GM12865 (cell line): ENCODE data around the gene TBC1D3B.
"Not testable (repeated sequence)": the region's sequence is repeated elsewhere in the genome, so short reads cannot be mapped to it uniquely, and the experiment has no call there.

Experiments used
- DNase-seq: peaks from one replicate; pipeline ENCODE4 v3.0.0; 2010; ENCODE audit warnings: low read depth
- H3K4me3 ChIP-seq: 2 replicates; pipeline ENCODE4 v1.5.1; 2011; ENCODE audit warnings: mild to moderate bottlenecking, low read depth, low read length, control low read depth
- TF ChIP-seq, protein P1 (sequence below): IDR thresholded peaks from 2 replicates; pipeline ENCODE4 v1.5.1; 2011; ENCODE audit warnings: low read length, control low read depth, low read depth, inconsistent platforms; ENCODE audit not compliant: insufficient read depth; ENCODE audit errors: missing control alignments

TBC1D3B gene

DNA sequence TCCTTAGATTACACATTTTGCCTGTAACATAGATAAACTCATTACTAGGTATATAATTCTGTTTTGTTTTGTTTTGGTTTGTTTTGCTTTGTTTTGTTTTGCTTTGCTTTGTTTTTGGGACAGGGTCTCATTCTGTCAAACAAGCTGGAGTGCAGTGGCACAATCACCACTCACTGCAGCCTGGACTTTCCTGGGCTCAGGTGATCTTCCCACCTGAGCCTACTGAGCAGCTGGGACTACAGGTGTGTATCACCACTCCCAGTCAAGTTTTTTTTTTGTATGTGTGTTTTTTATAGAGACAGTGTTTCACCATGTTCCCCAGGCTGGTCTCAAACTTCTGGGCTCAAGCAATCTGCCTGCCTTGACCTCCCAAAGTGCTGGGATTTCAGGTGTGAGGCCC, 33.1 kb upstream of the TBC1D3B start:
- DNase-seq, result no peak
- no peak overlapping the region for H3K4me3 ChIP-seq
- TF ChIP-seq, protein P1, sequence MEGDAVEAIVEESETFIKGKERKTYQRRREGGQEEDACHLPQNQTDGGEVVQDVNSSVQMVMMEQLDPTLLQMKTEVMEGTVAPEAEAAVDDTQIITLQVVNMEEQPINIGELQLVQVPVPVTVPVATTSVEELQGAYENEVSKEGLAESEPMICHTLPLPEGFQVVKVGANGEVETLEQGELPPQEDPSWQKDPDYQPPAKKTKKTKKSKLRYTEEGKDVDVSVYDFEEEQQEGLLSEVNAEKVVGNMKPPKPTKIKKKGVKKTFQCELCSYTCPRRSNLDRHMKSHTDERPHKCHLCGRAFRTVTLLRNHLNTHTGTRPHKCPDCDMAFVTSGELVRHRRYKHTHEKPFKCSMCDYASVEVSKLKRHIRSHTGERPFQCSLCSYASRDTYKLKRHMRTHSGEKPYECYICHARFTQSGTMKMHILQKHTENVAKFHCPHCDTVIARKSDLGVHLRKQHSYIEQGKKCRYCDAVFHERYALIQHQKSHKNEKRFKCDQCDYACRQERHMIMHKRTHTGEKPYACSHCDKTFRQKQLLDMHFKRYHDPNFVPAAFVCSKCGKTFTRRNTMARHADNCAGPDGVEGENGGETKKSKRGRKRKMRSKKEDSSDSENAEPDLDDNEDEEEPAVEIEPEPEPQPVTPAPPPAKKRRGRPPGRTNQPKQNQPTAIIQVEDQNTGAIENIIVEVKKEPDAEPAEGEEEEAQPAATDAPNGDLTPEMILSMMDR, result no peak

DNA sequence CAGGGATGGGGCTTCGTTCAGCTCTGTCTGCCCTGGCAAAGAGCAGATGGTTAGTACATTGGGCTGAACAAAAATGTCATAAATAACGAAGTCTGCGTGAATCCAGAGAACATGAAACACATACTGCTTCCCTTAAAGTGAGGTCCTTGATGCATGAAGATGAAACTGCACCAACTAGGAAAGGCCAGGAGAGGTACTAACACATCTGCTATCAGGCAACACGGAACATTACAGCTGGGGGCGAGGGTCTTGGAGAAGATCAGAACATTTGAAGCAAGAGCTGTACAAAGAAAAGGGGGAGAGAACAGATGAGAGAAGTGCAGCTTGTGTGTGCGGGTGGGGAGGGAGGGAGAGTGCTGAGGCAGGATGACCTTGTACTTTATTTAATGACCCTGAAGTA, 30.9 kb upstream of the TBC1D3B start:
- not testable (repeated sequence) for DNase-seq, H3K4me3 ChIP-seq

DNA sequence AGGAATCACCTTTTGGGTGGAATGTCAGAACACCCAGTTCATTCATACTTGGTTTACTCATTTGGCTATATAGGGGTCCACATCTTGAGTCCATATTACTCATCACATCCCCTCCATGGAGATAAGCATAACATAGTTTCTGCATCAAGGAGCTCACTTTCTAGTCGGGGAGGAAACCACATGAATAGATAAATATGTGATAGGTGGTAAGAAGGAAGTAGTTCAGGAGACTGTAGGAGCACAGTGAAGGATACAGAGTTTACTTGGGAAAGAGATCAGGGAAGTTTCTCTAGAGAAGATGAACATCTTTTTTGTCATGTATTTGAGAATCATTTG, 30.0 kb upstream of the TBC1D3B start:
- H3K4me3 ChIP-seq, result not testable (repeated sequence)
- peak; percentile 68 for DNase-seq

DNA sequence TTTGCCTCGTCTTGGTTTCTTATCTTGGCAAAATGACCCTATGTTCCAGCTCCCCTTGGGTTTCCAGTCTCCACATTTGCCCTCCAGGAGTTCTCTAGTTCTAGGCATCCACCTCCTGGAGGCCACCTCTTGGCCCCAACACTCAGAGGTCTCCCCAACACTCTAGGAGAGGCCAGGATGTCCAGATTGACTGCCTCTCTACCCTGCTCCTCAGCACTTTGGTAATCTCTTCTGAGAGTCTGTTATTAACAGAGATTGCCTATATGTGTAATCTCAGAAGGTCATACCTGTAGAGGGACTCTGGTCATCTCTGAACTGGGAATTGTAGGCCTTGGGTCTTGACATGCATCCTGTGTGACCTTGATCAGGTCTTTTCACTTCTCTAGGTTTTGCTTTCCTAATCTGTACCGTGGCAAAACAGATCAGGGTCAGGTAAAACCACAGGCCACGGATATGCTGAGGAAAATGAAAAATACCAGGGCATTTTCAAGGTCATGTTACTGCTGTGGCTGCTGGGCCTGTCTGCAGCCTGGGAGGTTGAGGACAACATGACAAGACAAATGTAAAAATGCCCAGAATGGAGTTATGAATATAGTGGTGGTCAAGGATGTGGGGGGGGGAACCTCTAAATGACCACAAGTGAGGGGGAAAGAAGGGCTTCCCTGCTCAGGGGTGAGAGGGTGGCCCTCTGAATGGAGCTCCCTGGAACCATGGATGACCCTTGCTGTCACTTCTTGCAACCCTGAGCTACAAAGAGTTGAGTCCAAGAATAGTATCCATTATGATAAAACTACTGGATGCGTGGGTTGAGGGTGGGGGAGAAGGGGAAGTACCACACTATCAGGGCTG, 29.4 kb upstream of the TBC1D3B start:
- TF ChIP-seq, protein P1, result no peak
- no peak overlapping the region for H3K4me3 ChIP-seq
- DNase-seq, result peak; percentile 83

DNA sequence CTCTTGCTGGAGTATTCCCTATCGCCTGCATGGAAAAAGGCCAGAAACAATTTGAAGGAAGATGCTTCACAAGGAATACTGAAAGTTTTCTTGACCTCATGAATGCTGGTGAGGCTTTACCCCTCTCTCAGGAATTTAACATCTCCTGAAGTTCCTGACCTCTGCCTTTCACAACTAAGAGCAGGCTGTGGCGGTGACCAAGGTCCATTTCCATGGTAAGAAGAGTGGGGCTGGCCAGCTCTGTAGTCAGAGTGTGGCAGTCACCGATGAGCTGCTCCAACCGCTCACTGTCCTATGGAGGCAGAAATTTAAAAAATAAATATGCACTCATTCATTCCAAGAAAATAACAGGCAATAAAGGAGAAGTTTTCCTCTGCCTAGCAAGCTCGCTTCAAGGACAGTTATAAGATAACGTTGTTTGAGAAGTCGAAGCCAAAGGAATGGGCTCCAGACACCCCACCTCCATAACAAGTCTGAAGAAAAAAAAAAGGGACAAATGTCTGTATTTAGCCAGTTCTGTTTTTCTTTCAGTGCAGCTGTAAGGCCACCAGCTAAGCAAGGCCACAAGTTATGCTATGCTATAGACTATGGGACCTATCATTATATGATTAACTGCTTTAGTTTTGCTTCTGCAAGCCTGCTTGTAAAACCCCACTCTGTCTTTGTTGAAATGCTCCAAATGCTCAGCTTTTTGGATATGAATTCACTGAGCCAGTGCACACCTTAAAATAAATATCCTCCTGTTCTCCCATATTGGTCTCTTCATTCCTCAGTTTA, 28.5 kb upstream of the TBC1D3B start:
- no peak for DNase-seq
- TF ChIP-seq, protein P1, result no peak
- H3K4me3 ChIP-seq, result no peak overlapping the region

DNA sequence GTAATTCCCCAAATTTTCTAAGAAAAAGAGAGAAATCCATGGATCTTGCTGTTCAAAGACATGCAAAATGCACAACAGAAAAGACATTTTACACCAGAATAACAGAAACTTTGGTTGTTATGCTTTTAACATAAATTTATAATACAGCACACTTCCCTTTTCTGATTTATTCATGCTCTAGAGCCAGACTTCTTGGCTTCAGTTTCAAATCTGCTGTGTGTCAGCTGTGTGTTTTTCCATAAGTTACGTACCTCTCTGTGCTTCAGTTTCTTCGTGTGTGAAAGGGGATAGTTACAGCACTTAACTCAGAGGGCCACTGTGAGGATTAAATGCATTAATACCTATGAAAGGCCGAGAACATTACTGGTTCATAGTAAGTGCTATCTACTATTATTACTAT, 26.9 kb upstream of the TBC1D3B start:
- no peak overlapping the region for H3K4me3 ChIP-seq
- TF ChIP-seq, protein P1, result no peak

DNA sequence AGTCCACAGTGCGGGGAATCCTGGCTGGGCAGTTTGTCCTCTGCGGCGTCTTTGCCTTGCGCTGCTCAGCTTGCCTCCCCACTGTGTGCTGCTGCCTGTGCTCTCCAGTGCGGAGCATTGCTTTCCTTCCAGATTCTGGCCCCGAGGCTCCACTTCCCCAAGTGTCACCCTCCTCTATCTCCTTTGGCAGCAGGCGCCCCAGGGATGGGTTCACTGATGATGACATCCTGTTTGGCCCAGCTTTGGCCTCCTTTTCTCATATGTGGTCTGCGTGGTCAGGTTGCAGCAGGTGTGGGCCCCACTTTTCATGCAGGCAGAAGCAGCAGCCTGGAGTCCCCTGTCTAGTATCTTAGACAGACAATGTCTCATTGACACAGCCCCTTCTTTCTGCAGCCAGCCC, 25.1 kb upstream of the TBC1D3B start:
- not testable (repeated sequence) for H3K4me3 ChIP-seq
- peak; percentile 79 for DNase-seq

More for the DNA sequence above, 26.9 kb upstream of the TBC1D3B start:
- DNase-seq, result no peak

DNA sequence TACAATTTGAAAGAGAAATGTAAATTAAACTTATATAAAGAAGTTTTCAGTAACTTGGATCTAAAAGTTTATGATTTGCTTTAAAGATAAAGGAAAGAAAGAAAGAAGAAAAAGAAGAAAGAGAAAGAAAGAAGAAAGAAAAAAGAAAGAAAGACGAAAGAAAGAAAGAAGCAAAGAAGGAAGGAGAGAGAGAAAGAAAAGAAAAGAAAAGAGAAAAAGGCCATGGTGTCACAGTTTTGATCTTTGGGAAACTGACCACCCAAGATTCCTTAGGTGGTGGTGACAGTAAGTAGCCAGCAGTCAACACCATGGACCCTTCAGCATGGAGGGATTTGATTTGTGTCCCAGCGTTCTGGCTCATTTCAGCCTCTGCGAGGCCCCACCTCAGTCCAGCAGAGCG, 24.7 kb upstream of the TBC1D3B start:
- not testable (repeated sequence) for DNase-seq, H3K4me3 ChIP-seq

DNA sequence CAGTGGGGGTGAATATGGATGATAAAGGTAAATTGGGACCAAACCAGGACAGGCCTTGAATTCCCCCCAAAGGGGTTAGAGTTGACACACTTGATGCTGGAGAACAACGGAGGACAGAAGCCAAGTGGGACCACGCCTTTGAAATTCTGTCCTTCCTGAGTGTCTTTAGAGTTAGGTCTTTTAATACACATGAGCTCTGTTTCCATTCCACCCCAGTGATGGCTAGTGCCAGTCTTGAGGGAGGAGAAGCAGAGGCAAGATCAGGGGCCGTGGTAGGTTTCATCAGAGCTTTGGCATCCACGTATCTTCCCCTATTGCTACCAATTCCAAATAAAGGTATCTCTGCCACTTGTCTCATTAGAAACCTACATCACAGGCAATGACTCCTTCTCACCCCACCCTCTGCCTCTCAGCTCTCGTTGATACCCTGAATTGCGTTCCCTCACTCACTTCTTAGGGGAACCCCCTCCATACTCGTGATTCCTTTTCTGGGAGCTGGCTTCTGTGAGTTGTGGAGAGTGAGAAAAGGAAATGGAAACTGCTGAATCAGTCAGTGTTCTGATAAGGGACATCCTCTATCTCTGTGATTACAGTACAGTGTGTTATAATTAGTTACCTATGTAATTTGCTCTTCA, 22.5 kb upstream of the TBC1D3B start:
- peak; percentile 78 for DNase-seq
- TF ChIP-seq, protein P1, result no peak
- no peak overlapping the region for H3K4me3 ChIP-seq
